ENCODE data around the gene SMARCA5.
"Not testable (repeated sequence)": the region's sequence is repeated elsewhere in the genome, so short reads cannot be mapped to it uniquely, and the experiment has no call there.

Gene SMARCA5

GRCh38 chr4:143514169-143514495 is 630 bp downstream of the SMARCA5 start:
- in situ Hi-C loops (cut with MboI; ENCODE audit: low pct_unique_long_range_greater_than_20kb, low sequenced_read_pairs, unreplicated experiment), result no loop called here
- no peak for DNase-seq (ENCODE audit: low spot score)

GRCh38 chr4:143514497-143514896 is 995 bp downstream of the SMARCA5 start:
- TF ChIP-seq CTCF (IDR thresholded peaks at IDR 0.05; ENCODE audit: extremely low read depth, insufficient read depth, missing control alignments), result no peak
- in situ Hi-C loops (cut with MboI; ENCODE audit: low pct_unique_long_range_greater_than_20kb, low sequenced_read_pairs, unreplicated experiment), result no loop called here
- peak; percentile 14 for DNase-seq (ENCODE audit: low spot score)

More at GRCh38 chr4:143514169-143514495, 630 bp downstream of the SMARCA5 start:
- TF ChIP-seq CTCF (IDR thresholded peaks at IDR 0.05; ENCODE audit: extremely low read depth, insufficient read depth, missing control alignments), result no peak

GRCh38 chr4:143514901-143515300 is 1.4 kb downstream of the SMARCA5 start:
- DNase-seq (ENCODE audit: low spot score), result no peak
- in situ Hi-C loops (cut with MboI; ENCODE audit: low pct_unique_long_range_greater_than_20kb, low sequenced_read_pairs, unreplicated experiment), result no loop called here
- no peak for TF ChIP-seq CTCF (IDR thresholded peaks at IDR 0.05; ENCODE audit: extremely low read depth, insufficient read depth, missing control alignments)

GRCh38 chr4:143515905-143516304 is 2.4 kb downstream of the SMARCA5 start:
- TF ChIP-seq CTCF (IDR thresholded peaks at IDR 0.05; ENCODE audit: extremely low read depth, insufficient read depth, missing control alignments), result no peak
- no peak for DNase-seq (ENCODE audit: low spot score)
- in situ Hi-C loops (cut with MboI; ENCODE audit: low pct_unique_long_range_greater_than_20kb, low sequenced_read_pairs, unreplicated experiment), result no loop called here

- in situ Hi-C loops (cut with MboI; ENCODE audit: low pct_unique_long_range_greater_than_20kb, low sequenced_read_pairs, unreplicated experiment), result no loop called here
- DNase-seq (ENCODE audit: low spot score), result no peak
Measured at GRCh38 chr4:143517764-143518163, 4.3 kb downstream of the SMARCA5 start.

GRCh38 chr4:143524211-143524610 is 10.7 kb downstream of the SMARCA5 start:
- TF ChIP-seq CTCF (IDR thresholded peaks at IDR 0.05; ENCODE audit: extremely low read depth, insufficient read depth, missing control alignments), result no peak
- no peak for DNase-seq (ENCODE audit: low spot score)
- in situ Hi-C loops (cut with MboI; ENCODE audit: low pct_unique_long_range_greater_than_20kb, low sequenced_read_pairs, unreplicated experiment), result no loop called here

More at GRCh38 chr4:143517764-143518163, 4.3 kb downstream of the SMARCA5 start:
- TF ChIP-seq CTCF (IDR thresholded peaks at IDR 0.05; ENCODE audit: extremely low read depth, insufficient read depth, missing control alignments), result no peak

GRCh38 chr4:143528046-143528445 is 14.5 kb downstream of the SMARCA5 start:
- in situ Hi-C loops (cut with MboI; ENCODE audit: low pct_unique_long_range_greater_than_20kb, low sequenced_read_pairs, unreplicated experiment); DNase-seq (ENCODE audit: low spot score): not testable (repeated sequence)

All from GM13977 (cell line).